Testis (tissue), 3 donors: Measurements from ENCODE around the gene GPR176. TPM values are rescaled to one million over a fixed set of nuclear protein-coding genes. Genes with fewer than 3 reads are reported as not detected.
A peak's percentile ranks its signal among the peaks of the same experiment; 100 is the strongest.

ENCODE experiments used
- DNase-seq: peaks from one replicate; pipeline ENCODE4 v3.0.0-alpha.2; 2019
- H3K27ac ChIP-seq, 2 donors: fragments of 200-600 bp; sonication (generic); one replicate each; pipeline ENCODE4 v1.5.1; 2019
- H3K27me3 ChIP-seq: fragments of 200-600 bp; sonication (generic); one replicate; pipeline ENCODE4 v1.5.1; 2019
- H3K36me3 ChIP-seq: fragments of 200-600 bp; sonication (generic); one replicate; pipeline ENCODE4 v1.5.1; 2017; ENCODE audit warnings: low read depth; ENCODE audit errors: missing control alignments
- H3K4me1 ChIP-seq: fragments of 200-600 bp; sonication (generic); one replicate; pipeline ENCODE4 v1.5.1; 2019
- H3K4me3 ChIP-seq, 2 donors: fragments of 200-600 bp; sonication (generic); one replicate each; pipeline ENCODE4 v1.5.1; 2017 to 2019
- H3K9me3 ChIP-seq: fragments of 200-600 bp; sonication (generic); one replicate; pipeline ENCODE4 v1.5.1; 2017
- CTCF ChIP-seq, 3 experiments: fragments of 450-650 bp in 2 of 3; fragments of 200-600 bp in 1 of 3; sonication (generic) in 1 of 3; IDR thresholded peaks; one replicate each; pipeline ENCODE4 v1.5.1; 2016 to 2019; ENCODE audit warnings: antibody characterized with exemption in 3 of 3, mild to moderate bottlenecking in 2 of 3, moderate library complexity in 1 of 3
- POLR2A ChIP-seq: fragments of 450-650 bp; IDR thresholded peaks from one replicate; pipeline ENCODE4 v1.6.1; 2017; ENCODE audit warnings: antibody characterized with exemption, mild to moderate bottlenecking, moderate library complexity
- WGBS, 2 donors: methylation state at CpG; one replicate each; pipeline ENCODE4 v1.1.5; 2018; 5-methylcytosine and 5-hydroxymethylcytosine counted together
- intact Hi-C: fragments of 100-400 bp; cut with DNase I; formaldehyde crosslinking; loops from one replicate; pipeline ENCODE4 v1.15.1; 2023; ENCODE audit warnings: low total_unique reads
- polyA plus RNA-seq: library from polyadenylated mRNA; stranded (reverse); fragments of 350-450 nt; fragmentation: Illumina TruSeq; extraction: RNeasy Lipid Tissue Mini Kit (QIAGEN cat#74804); gene quantifications from one replicate; pipeline ENCODE4 v1.2.3, GENCODE V29; 2014; ENCODE audit warnings: low read depth, low replicate concordance; ENCODE audit not compliant: insufficient read depth
- total RNA-seq, 2 donors: library from RNA; depleted of rRNA; stranded (reverse); fragments of >200 nt; gene quantifications; one replicate each; pipeline ENCODE4 v1.2.3, GENCODE V29; 2016

The GPR176 gene
- total and polyA plus RNA-seq, 3 donors from 2014 or later, result 22.0 to 34.1 (median 23.1) TPM

GRCh38 chr15:39767921-39768320 lies 152.1 kb downstream of the GPR176 start:
- H3K4me1 ChIP-seq, result no peaks in the 10 kb centered on the region
- no peak overlapping the region for H3K27ac ChIP-seq
- DNase-seq, result no peak
- H3K9me3 ChIP-seq, result no peaks in the 10 kb centered on the region
- no peaks in the 10 kb centered on the region for H3K27me3 ChIP-seq
- no peaks in the 10 kb centered on the region for H3K36me3 ChIP-seq
- WGBS, 2 donors, result 93 to 94% methylated on average over 5 of the region's 5 CpGs
- no peak overlapping the region for H3K4me3 ChIP-seq
- intact Hi-C loops, result loop anchor here (10.0 kb wide), 1 partner anchor 83 kb away; no protein-coding TSS in a partner anchor
- TF ChIP-seq POLR2A (no peak), CTCF (IDR thresholded peaks at IDR 0.05) (no peak)

- no peak for DNase-seq
- 46 to 56% methylated on average over 2 of the region's 2 CpGs for WGBS, 2 donors
- Histone ChIP-seq H3K9me3 (no peaks in the 10 kb centered on the region), H3K4me1 (no peaks in the 10 kb centered on the region), H3K27me3 (no peaks in the 10 kb centered on the region), H3K4me3 (no peak overlapping the region), H3K27ac (no peak overlapping the region), H3K36me3 (no peaks in the 10 kb centered on the region)
- TF ChIP-seq CTCF (IDR thresholded peaks at IDR 0.05) (no peak), POLR2A (no peak)
- intact Hi-C loops, result loop anchor here (10.0 kb wide), 1 partner anchor 76 kb away; no protein-coding TSS in a partner anchor
Observed at GRCh38 chr15:39761006-39761405, 159.1 kb downstream of the GPR176 start.

GRCh38 chr15:39756806-39757522 lies 163.1 kb downstream of the GPR176 start:
- no peak for TF ChIP-seq POLR2A
- peak; percentile 64 to 90 (median 67) for TF ChIP-seq CTCF (IDR thresholded peaks at IDR 0.05)
- intact Hi-C loops, result no loop called here
- DNase-seq, result peak; percentile 51

GRCh38 chr15:39752991-39753390 lies 167.1 kb downstream of the GPR176 start:
- Histone ChIP-seq H3K27ac (no peak overlapping the region), H3K9me3 (no peaks in the 10 kb centered on the region), H3K36me3 (no peaks in the 10 kb centered on the region), H3K4me1 (no peaks in the 10 kb centered on the region), H3K27me3 (no peaks in the 10 kb centered on the region), H3K4me3 (no peak overlapping the region)
- 86% methylated on average over 1 of the region's 1 CpG for WGBS, 2 donors
- no peak for DNase-seq
- intact Hi-C loops, result no loop called here
- TF ChIP-seq POLR2A (no peak), CTCF (IDR thresholded peaks at IDR 0.05) (no peak)

More at GRCh38 chr15:39756806-39757522, 163.1 kb downstream of the GPR176 start:
- no peaks in the 10 kb centered on the region for H3K27me3 ChIP-seq
- H3K9me3 ChIP-seq, result no peaks in the 10 kb centered on the region
- H3K36me3 ChIP-seq, result no peaks in the 10 kb centered on the region
- H3K4me1 ChIP-seq, result no peaks in the 10 kb centered on the region
- no peak overlapping the region for H3K27ac ChIP-seq
- H3K4me3 ChIP-seq, result no peak overlapping the region
- 51 to 69% methylated on average over 2 of the region's 2 CpGs for WGBS, 2 donors

DNA sequence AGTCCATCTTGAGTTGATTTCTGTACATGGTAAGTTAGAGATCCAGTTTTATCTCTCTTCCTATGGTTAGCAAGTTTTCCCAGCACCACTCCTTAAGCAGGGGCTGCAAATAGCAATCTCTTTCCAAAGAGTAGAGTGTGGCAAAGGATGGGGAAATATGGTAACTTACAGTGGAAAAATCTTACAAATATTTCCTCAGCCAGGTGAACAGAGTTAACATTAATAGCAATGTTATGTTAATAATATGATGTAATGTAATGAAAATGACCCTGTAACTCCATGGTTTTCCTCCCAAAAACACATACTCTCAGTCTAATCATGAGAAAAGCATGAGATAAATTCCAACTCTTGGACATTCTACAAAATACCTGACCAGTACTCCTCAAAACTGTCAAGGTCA lies 167.8 kb downstream of the GPR176 start:
- H3K27me3 ChIP-seq, result no peaks in the 10 kb centered on the region
- no peak overlapping the region for H3K27ac ChIP-seq
- intact Hi-C loops, result no loop called here
- no peaks in the 10 kb centered on the region for H3K4me1 ChIP-seq
- no peak for TF ChIP-seq CTCF (IDR thresholded peaks at IDR 0.05)
- no peak for TF ChIP-seq POLR2A
- no peaks in the 10 kb centered on the region for H3K9me3 ChIP-seq
- H3K36me3 ChIP-seq, result no peaks in the 10 kb centered on the region
- no peak overlapping the region for H3K4me3 ChIP-seq
- no peak for DNase-seq
